Measurements from ENCODE around the gene SLC9C2.
A peak's percentile ranks its signal among the peaks of the same experiment; 100 is the strongest.
"Not testable (repeated sequence)": the region's sequence is repeated elsewhere in the genome, so short reads cannot be mapped to it uniquely, and the experiment has no call there.

Gene SLC9C2

DNA sequence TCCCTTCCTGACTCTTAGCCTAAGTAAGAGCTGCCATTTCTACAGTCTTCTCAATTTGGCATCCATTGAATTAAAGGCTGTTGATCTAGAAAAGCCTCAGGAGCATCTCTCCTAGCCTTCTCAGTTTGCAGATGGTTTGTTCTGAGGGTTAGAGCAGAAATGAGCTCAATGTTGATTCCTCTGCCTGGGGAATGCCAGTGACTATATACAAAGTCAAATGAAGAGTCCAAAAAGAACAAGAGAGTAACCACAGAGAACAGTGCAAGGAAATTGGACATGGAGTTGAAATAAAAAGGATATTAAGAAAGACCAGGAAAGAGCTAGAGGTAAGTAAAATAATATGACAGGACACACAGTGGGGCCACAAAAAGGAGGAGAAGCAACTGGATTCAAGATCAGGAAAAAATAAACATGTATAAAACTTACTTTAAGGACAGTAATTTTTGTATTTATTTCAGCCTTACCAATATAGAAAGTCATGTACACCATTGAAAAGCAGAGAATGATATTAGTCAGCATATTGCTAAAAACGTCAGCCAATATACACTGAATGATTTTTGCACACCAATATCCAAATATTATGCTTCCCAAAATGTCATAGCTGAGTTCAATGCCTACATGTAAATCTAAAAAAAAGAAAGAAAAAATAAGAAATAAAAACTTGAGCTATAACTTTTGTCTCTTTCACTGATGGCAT lies 21.3 kb downstream of the SLC9C2 start:
- no peak for DNase-seq

DNA sequence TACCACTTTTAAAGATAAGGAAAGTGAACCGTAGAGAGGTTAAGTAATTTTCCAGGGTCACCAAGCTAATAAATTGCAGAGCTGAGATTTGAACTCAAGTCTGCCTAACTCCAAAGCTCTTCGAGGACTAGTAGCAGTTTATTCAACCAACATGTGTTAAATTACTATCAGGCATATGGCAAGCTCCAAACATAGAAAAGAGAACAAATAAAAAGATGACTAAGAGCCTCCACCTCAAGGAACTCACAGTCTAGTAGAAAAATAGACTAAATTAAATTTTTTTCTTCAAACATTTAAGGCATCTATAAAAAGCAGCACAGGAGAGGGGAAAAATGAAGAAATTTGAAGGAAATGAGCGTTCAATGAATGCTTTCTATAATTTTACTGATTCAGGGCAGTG lies 22.2 kb downstream of the SLC9C2 start:
- DNase-seq = no peak

- DNase-seq = no peak
These were observed 22.8 kb downstream of the SLC9C2 start for GRCh38 chr1:173580071-173580470.

- DNase-seq = no peak
These were observed 29.3 kb downstream of the SLC9C2 start for GRCh38 chr1:173573596-173573995.

- DNase-seq = no peak
These were observed 30.5 kb downstream of the SLC9C2 start for GRCh38 chr1:173572201-173572873.

- DNase-seq = no peak
These were observed 32.4 kb downstream of the SLC9C2 start for GRCh38 chr1:173570370-173571007.

GRCh38 chr1:173568483-173568882 lies 34.4 kb downstream of the SLC9C2 start:
- no peak for DNase-seq

- DNase-seq = not testable (repeated sequence)
These were observed 39.0 kb downstream of the SLC9C2 start for GRCh38 chr1:173563846-173564245.

DNA sequence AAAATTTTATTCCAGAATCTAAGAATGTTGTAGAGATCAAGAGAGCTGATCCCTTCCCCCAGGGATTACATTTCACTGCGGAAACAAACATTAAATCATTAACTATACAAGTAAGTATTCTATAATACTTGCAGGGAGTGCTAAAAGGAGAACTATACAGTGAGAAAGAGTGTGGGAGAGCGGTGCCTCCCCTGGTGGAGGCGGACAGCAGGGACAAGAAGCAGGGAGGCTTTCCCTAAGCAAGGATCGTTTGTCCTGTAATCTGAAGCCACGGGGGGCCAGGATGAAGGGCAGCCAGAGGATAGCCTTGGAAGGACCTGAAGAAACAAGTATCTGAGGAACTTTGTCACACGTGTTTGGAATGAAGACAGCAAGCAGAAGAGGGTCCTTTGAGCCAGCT lies 40.1 kb downstream of the SLC9C2 start:
- no peak for DNase-seq

GRCh38 chr1:173561263-173561662 lies 41.6 kb downstream of the SLC9C2 start:
- DNase-seq = no peak

DNA sequence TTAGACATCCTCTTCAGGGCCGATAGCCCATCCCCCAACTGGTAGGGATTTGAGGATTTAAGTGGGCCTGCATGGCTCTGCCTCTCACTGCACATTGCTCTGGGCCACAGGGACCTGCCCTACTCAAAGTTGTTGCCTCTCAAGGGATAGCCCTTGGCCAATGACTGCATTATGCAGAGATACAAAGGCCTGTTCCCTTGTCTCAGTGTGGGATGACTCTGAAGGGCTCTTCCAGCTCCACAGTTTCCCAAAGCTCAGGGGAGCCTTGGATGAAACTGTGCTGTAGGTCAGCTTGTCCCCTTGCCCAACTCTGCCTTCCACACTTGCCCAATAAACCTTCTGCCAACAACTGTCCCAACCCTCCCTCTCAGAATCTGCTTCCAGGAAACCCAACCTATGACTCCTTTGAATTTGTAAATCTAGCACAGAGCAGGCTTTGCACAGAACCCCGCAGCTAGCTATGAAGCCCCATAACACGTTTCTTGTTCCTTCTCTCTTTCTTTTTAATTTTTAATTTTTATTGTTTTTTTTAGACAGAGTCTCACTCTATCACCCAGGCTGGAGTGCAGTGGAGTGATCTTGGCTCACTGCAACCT lies 42.5 kb downstream of the SLC9C2 start:
- DNase-seq = no peak

- no peak for DNase-seq
These were observed 47.1 kb downstream of the SLC9C2 start for GRCh38 chr1:173555651-173556305.

- DNase-seq = no peak
These were observed 48.2 kb downstream of the SLC9C2 start for GRCh38 chr1:173554541-173555250.

- no peak for DNase-seq
These were observed 48.8 kb downstream of the SLC9C2 start for GRCh38 chr1:173554089-173554488.

DNA sequence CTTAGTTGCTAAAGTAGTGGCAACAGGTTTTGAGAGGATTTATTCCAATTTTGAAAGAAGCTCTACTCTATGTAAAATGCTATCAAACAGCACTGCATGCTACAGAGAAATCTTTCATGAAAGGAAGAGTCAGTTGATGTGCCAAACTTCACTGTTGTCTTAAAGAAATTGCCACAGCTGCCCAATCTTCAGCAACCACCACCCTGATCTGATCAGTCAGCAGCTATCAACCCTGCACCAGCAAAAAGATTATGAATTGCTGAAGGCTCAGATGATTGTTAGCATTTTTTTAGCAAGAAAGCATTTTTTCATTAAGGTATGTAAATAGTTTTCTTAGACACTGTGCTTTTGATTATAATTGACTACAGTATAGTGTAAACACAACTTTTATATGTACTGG lies 49.6 kb downstream of the SLC9C2 start:
- no peak for DNase-seq

DNA sequence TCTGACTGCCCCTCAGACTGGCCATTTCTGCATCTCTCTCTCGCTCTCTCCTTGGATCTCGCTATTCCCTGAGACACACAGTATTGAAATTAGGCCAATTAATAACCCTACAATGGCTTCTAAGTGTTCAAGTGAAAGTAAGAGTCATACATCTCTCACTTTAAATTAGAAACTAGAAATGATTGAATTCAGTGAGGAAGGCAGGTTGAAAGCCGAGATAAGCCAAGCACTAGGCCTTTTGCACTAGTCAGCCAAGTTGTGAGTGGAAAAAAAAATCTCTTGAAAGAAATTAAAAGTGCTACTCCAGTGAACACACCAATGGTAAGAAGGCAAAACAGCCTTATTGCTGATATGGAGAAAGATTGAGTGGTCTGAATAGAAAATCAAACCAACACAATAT lies 51.2 kb downstream of the SLC9C2 start:
- no peak for DNase-seq

DNA sequence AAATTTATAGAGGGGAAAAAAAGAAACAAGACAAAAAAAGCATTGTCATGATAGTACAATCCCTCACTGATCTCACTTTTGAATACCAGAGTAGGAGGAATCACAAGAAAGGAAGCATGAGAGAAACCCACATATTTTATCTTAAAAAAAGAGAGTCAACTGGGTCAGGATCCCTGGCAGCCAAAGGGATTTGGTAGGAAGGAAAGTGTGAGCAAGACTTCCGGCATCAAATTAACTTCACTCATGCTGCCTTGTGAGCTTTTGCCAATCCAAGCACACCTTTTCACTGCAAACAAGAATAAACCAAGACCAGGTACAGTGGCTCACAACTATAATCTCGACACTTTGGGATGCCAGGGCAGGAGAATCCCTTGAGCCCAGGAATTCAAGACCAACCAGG lies 53.1 kb downstream of the SLC9C2 start:
- DNase-seq = no peak

DNA sequence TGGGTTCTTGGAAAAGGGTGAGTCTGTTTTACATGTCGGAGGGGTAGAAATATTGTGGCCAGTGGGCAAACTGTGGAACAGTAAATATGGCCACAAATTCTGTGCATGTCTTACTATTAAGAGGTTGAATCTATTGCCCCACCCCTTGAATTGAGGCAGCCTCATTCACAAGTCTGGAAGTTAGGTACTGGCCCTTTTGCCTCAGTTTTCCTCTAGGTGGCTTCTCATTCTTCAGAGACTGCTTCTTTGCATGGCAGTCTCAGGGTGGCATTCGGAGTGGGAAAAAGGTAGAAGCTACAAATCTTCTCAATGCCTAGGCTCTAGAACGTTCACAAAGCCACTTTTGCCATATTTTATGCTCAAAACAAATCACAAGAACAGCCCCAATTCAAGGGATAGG lies 57.2 kb downstream of the SLC9C2 start:
- DNase-seq = no peak

DNA sequence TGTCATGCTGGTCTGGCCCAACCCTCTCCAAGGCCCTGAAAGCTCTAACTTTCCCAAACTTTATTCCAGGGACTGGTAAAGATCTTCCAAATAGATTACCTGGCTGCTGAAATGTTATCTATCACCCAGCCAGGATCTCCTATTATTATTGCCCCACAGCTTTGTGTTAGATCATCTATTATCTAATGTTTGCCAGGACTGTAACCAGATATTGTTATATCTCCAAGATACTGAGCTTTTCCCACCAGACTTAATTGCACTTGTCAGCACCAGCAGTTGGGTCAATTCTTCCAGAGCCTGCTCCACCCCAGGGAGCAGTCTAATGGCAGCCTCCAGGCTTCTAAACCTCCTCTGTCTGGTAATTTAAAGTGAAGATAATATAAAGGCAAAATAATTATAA lies 66.6 kb downstream of the SLC9C2 start:
- no peak for DNase-seq

DNA sequence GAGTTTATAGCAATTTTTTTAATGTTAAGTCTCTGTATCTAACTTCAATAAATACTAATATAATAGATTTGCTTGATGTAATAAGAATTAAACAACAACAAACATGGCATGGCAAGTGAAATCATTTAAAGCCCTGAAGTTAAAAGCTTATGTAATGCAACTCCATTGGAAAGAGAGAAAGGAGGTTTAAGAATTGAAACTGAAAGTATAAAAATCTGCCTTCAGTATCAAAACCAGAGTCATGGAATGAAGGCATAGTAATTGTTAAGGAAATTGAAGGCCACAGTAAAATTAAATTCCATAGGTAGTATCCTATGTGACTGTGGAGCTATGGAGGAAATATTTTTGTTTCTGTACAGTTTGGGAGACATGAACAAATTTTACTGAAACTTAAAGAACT lies 70.6 kb downstream of the SLC9C2 start:
- DNase-seq = peak; percentile 44

DNA sequence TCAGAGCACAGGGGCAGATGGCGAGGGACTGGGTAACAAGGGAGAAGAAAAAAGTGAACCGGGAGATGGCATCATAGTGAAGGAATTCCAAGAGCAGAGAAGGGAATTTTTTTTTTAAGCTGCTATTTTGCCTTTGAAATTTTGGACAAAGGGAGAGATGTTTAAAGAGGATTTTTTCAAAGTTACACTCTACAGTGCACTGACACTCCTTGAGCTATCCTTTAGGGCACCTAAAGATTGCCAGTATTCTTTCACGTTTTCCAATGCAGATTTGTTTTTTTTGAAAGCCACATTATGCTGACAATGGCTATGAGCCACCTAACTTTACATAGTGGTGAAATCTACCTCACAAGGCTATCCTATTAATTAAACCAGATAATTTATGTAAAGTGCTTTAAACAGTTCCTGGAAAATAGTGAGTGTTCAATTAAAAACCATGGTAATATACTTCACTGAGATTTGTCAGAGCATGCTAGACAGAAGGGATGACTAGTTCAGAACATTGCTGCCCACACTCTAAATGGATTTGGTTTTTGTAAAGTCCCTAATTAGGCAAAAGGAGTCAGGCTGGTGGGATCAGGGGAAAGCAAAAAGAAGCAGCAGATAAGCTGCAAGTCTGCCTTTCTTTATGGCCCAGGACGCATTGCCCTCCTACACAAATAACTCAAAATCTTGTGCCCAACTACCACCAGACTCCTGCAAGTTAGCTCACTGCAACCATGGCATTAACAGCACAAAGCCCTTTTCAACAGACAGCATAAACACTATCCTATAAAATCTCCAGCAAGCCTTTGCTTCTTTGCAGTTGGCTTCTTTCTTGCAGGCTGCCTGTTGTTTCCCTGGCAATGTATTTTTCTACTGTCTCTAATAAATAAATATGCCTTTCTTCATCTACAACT lies 71.8 kb downstream of the SLC9C2 start:
- peak; percentile 5 for DNase-seq

GRCh38 chr1:173529106-173529505 lies 73.8 kb downstream of the SLC9C2 start:
- no peak for DNase-seq
